Mucosa of rectum (tissue), 2 donors: ENCODE data around the gene SLC6A11.

ENCODE experiments used
- H3K27ac ChIP-seq, 2 donors: one replicate each; pipeline ENCODE4 v1.7.0; 2013; ENCODE audit warnings: inconsistent platforms in 2 of 2, low read depth in 2 of 2, low read length in 2 of 2
- H3K27me3 ChIP-seq, 2 donors: one replicate each; pipeline ENCODE4 v1.7.0; 2013; ENCODE audit warnings: low read length in 2 of 2; ENCODE audit not compliant: control insufficient read depth in 2 of 2, insufficient read depth in 2 of 2
- H3K36me3 ChIP-seq, 2 donors: one replicate each; pipeline ENCODE4 v1.7.0; 2013; ENCODE audit warnings: low read length in 2 of 2; ENCODE audit not compliant: control insufficient read depth in 2 of 2, insufficient read depth in 2 of 2
- H3K4me1 ChIP-seq, 2 donors: one replicate each; pipeline ENCODE4 v1.7.0; 2013; ENCODE audit warnings: low read length in 2 of 2, mild to moderate bottlenecking in 1 of 2; ENCODE audit not compliant: control insufficient read depth in 2 of 2, insufficient read depth in 2 of 2
- H3K4me3 ChIP-seq, 2 donors: one replicate each; pipeline ENCODE4 v1.7.0; 2013; ENCODE audit warnings: low read length in 2 of 2
- H3K9ac ChIP-seq, 2 donors: one replicate each; pipeline ENCODE4 v1.7.0; 2013; ENCODE audit warnings: low read length in 2 of 2, low read depth in 1 of 2, mild to moderate bottlenecking in 1 of 2
- H3K9me3 ChIP-seq, 2 donors: one replicate each; pipeline ENCODE4 v1.7.0; 2013; ENCODE audit warnings: low read length in 2 of 2; ENCODE audit not compliant: control insufficient read depth in 2 of 2
- donor health status: healthy.
- donor health status: Normal muscosa, but diverticular disease.

The SLC6A11 gene

DNA sequence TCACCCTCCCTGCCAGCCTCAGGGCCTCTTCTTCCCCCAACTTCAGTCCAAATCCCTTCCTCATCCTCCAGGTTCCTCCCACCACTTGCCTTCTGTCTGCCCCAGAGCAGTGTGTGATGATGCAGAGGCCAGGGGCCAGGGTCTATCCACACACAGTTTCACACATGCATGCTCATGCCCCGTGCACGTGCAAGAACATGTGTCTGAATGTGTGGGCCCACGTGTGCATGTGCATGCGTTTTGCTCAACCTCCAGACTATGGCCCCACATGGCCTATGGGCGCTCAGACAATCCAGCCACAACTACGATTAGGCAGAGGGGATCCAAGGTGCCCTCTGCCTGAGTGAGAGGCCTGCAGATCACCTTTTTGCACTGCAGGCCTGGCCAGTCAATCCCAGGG lies 144.2 kb downstream of the SLC6A11 start:
- Histone ChIP-seq H3K27ac (no peak overlapping the region), H3K9ac (no peak overlapping the region), H3K4me3 (no peak overlapping the region), H3K27me3 (peaks cover 0 to 2% of the 10 kb centered on the region in 2 donors), H3K36me3 (no peaks in the 10 kb centered on the region), H3K4me1 (no peaks in the 10 kb centered on the region), H3K9me3 (no peaks in the 10 kb centered on the region)

GRCh38 chr3:10961921-10962320 lies 145.9 kb downstream of the SLC6A11 start:
- peaks cover 0 to 2% of the 10 kb centered on the region in 2 donors for H3K27me3 ChIP-seq
- no peaks in the 10 kb centered on the region for H3K4me1 ChIP-seq
- H3K36me3 ChIP-seq, result no peaks in the 10 kb centered on the region
- H3K27ac ChIP-seq, result no peak overlapping the region
- no peak overlapping the region for H3K9ac ChIP-seq
- no peaks in the 10 kb centered on the region for H3K9me3 ChIP-seq
- no peak overlapping the region for H3K4me3 ChIP-seq

DNA sequence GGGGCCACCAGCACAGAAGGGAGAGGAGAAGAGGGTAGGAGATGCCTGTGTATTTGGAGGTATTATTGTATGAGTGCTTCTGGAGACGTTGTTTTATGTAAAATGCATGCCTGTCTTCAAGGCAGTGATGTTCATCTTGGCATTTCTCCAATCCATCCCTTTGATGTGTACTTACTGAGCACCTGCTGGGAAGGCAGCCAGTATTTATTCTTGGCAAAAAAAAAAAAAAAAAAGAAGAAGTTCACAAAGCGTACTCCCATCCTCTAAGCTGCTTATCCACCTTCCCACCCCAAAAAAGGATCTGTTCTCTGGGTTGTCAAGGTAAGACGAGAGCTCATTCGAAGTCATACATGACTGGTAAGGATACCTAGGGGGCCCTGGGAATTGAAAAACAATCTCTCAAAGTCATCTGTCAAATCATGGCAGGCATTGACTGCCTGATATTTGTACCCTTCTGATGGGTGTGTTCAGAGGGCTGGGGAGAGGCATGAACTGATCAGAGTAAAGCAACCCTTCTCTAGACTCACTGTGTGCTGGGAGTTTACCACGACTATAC lies 146.5 kb downstream of the SLC6A11 start:
- Histone ChIP-seq H3K9ac (no peak overlapping the region), H3K27me3 (peaks cover 0 to 2% of the 10 kb centered on the region in 2 donors), H3K4me1 (no peaks in the 10 kb centered on the region), H3K4me3 (no peak overlapping the region), H3K9me3 (no peaks in the 10 kb centered on the region), H3K27ac (no peak overlapping the region), H3K36me3 (no peaks in the 10 kb centered on the region)

DNA sequence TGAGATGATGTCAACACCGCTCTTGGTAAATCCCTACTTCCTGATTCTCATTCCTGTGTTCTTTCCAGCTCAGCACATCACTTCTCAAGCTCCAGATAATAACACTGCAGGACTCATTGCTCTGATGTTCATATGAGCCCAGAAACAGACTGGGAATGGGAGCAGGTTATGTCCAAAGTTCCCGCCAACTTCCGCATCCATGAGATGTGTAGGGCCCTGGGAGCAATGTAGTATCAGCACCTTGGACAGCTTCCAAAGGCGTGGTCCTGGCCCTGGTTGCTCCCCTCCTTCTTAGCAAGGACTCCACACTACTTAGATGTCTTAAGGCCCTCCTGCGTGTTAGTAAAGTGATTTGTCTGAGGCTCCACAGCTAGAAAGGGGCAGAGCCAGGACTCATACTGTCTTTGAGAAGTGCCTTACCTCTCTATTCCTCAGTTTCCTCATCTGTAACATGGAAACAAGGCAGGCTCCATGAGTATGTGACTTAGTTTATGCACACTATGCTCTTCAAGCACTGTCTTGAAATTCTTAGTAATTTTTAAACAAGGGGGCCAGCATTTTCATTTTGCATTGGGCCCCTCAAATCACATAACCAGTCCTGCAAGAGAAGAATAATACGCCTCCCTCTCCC lies 148.6 kb downstream of the SLC6A11 start:
- Histone ChIP-seq H3K9me3 (no peaks in the 10 kb centered on the region), H3K4me1 (no peaks in the 10 kb centered on the region), H3K27ac (no peak overlapping the region), H3K36me3 (no peaks in the 10 kb centered on the region), H3K9ac (no peak overlapping the region), H3K4me3 (no peak overlapping the region), H3K27me3 (peaks cover 0 to 2% of the 10 kb centered on the region in 2 donors)

DNA sequence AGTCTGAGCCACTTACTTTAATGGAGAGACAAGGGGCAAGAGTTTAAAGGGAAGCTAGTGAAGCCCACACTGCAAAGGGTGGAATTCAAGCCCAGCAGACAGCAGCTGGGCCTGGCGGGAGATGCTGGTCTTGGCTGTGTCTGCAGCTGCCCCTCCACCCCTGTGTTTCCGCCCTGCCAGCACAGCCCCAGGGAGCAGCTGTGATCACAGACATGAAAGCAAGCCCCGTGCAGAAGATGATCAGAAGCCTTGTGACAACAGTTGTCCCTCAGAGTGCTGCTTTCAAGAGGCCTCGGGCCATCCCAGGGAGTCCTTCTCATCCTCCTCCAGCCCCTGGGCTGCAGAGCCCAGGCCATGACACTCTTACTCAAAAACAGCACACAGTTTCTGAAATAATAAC lies 152.4 kb downstream of the SLC6A11 start:
- no peak overlapping the region for H3K9ac ChIP-seq
- H3K4me1 ChIP-seq, result no peaks in the 10 kb centered on the region
- H3K9me3 ChIP-seq, result no peaks in the 10 kb centered on the region
- peaks cover 2 to 4% of the 10 kb centered on the region in 2 donors for H3K27me3 ChIP-seq
- H3K36me3 ChIP-seq, result no peaks in the 10 kb centered on the region
- no peak overlapping the region for H3K4me3 ChIP-seq
- no peak overlapping the region for H3K27ac ChIP-seq

DNA sequence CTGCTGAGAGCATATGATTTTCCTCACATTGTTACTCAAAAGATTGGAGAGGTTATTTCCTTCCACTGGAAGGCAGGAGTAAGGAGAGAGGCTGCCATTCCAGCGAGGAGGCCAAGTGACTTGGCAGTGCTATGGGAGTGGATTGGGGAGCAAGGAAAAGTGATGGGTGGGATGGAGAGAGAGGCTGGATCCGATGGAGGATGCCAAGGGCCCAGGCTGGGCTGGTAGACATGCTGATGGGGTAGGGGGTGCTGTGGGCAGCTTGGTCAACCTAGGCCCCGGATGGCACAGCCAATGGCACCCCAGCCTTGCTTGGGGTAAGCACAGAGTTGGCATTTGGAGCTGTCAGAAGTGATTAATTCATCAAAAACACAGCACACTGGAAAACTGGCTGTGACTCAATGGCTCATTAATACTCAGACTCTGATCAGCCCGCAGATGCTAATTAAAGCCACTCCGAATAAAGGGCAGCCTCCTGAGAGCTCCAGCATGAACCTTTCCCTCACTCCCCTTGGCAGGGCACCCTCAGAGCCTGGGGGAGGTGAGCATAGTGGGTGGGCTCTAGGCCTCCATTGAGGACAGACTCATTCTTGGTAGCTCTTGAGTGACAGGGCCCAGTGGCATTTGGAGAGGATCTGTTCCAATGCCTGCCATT lies 154.4 kb downstream of the SLC6A11 start:
- H3K36me3 ChIP-seq, result no peaks in the 10 kb centered on the region
- H3K27me3 ChIP-seq, result peaks cover 0 to 4% of the 10 kb centered on the region in 2 donors
- no peaks in the 10 kb centered on the region for H3K4me1 ChIP-seq
- H3K4me3 ChIP-seq, result no peak overlapping the region
- no peak overlapping the region for H3K27ac ChIP-seq
- H3K9me3 ChIP-seq, result no peaks in the 10 kb centered on the region
- H3K9ac ChIP-seq, result no peak overlapping the region

GRCh38 chr3:10972072-10972782 lies 156.2 kb downstream of the SLC6A11 start:
- Histone ChIP-seq H3K36me3 (no peaks in the 10 kb centered on the region), H3K9ac (no peak overlapping the region), H3K9me3 (no peaks in the 10 kb centered on the region), H3K27ac (no peak overlapping the region), H3K27me3 (peaks cover 0 to 4% of the 10 kb centered on the region in 2 donors), H3K4me1 (no peaks in the 10 kb centered on the region), H3K4me3 (no peak overlapping the region)

DNA sequence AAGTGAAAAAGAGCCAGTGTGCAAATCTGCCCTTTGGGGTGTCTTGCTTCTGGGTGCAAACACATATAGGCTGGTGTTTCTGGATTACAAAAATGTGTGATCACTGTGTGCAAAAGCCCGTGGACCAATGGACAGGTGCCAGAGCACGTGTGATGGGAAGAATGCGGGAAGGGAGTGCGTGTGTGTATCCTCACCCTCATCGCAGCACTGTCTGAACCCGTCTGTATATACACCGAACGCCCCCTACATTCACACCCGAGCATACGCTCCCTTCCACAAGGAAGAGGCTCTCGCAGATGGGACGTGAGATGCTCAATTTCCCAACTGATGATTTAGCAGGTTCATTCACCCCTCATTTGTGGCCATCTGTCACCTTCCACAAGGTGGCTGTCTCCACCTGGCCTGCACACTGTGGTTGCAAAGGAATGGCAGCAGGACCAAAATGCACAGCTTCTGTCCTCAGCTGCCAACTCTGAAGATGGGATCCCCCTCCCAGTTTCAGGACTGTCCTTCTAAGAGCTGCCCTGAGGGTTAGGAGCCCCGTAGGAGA lies 157.1 kb downstream of the SLC6A11 start:
- H3K4me3 ChIP-seq, result no peak overlapping the region
- peaks cover 0 to 4% of the 10 kb centered on the region in 2 donors for H3K27me3 ChIP-seq
- no peak overlapping the region for H3K9ac ChIP-seq
- H3K4me1 ChIP-seq, result no peaks in the 10 kb centered on the region
- no peak overlapping the region for H3K27ac ChIP-seq
- H3K36me3 ChIP-seq, result no peaks in the 10 kb centered on the region
- H3K9me3 ChIP-seq, result no peaks in the 10 kb centered on the region

DNA sequence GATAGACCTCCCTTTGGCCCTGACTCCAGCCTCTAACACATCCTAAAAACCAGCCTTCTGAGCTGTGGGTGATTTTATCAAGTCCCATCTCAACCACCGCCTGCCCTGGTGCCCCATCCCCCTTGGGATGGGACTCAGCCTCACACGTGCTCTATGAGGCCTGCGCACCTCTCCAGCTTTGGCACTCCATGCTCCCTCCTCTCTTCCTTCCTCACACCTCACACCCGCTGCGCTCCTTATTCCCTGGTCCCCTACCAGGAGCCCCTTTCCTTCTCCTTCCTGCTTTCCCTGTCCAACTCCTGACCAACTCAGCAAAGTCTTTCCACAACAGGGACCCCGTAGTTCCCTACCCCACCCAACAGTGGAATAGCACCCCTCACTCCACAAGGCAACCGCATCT lies 158.1 kb downstream of the SLC6A11 start:
- Histone ChIP-seq H3K4me1 (no peaks in the 10 kb centered on the region), H3K4me3 (no peak overlapping the region), H3K36me3 (no peaks in the 10 kb centered on the region), H3K9ac (no peak overlapping the region), H3K9me3 (no peaks in the 10 kb centered on the region), H3K27me3 (peaks cover 0 to 4% of the 10 kb centered on the region in 2 donors), H3K27ac (no peak overlapping the region)
